NCI-H2196 treated with DMSO at 0.1 percent for 48 hours (cell line): ENCODE results near the gene RBPJ.
A peak's percentile ranks its signal among the peaks of the same experiment; 100 is the strongest.

Experiments used
- DNase-seq: peaks from one replicate; lab custom pipeline; 2025; ENCODE audit not compliant: unreplicated experiment; lab: John Stamatoyannopoulos, UW

Gene RBPJ

GRCh38 chr4:26454961-26455360, 134.1 kb downstream of the RBPJ start:
- no peak for DNase-seq

GRCh38 chr4:26455571-26455970, 134.8 kb downstream of the RBPJ start:
- DNase-seq, result no peak

- no peak for DNase-seq
These were observed 136.6 kb downstream of the RBPJ start for GRCh38 chr4:26457412-26457811.

GRCh38 chr4:26458157-26458561, 137.3 kb downstream of the RBPJ start:
- no peak for DNase-seq

- peak; percentile 12 for DNase-seq
These were observed 138.4 kb downstream of the RBPJ start for GRCh38 chr4:26459054-26459755.

- no peak for DNase-seq
These were observed 139.1 kb downstream of the RBPJ start for GRCh38 chr4:26459756-26460530.

- DNase-seq, result no peak
These were observed 142.1 kb downstream of the RBPJ start for GRCh38 chr4:26462874-26463273.

GRCh38 chr4:26463386-26463785, 142.6 kb downstream of the RBPJ start:
- DNase-seq, result no peak

GRCh38 chr4:26464420-26465095, 143.7 kb downstream of the RBPJ start:
- no peak for DNase-seq

GRCh38 chr4:26466578-26467270, 145.9 kb downstream of the RBPJ start:
- DNase-seq, result no peak

- no peak for DNase-seq
These were observed 146.9 kb downstream of the RBPJ start for GRCh38 chr4:26467724-26468123.

GRCh38 chr4:26468283-26468949, 147.6 kb downstream of the RBPJ start:
- no peak for DNase-seq

- no peak for DNase-seq
These were observed 148.2 kb downstream of the RBPJ start for GRCh38 chr4:26468977-26469376.

GRCh38 chr4:26471890-26472289, 151.1 kb downstream of the RBPJ start:
- DNase-seq, result no peak

- DNase-seq, result no peak
These were observed 153.1 kb downstream of the RBPJ start for GRCh38 chr4:26473893-26474292.

- no peak for DNase-seq
These were observed 153.7 kb downstream of the RBPJ start for GRCh38 chr4:26474551-26474950.

GRCh38 chr4:26475716-26476115, 154.9 kb downstream of the RBPJ start:
- no peak for DNase-seq

- DNase-seq, result no peak
These were observed 155.7 kb downstream of the RBPJ start for GRCh38 chr4:26476545-26476944.

- no peak for DNase-seq
These were observed 157.5 kb downstream of the RBPJ start for GRCh38 chr4:26478330-26478729.

- DNase-seq, result no peak
These were observed 162.0 kb downstream of the RBPJ start for GRCh38 chr4:26482508-26483462.
